SK-N-SH (cell line): ENCODE measurements around the gene ZFPL1. TPM values are rescaled to one million over a fixed set of nuclear protein-coding genes. Genes with fewer than 3 reads are reported as not detected.
A peak's percentile ranks its signal among the peaks of the same experiment; 100 is the strongest.

Experiments used
- CTCF ChIA-PET: fragments of 300-600, 350-600 bp; formaldehyde crosslinking; extraction: SDS; loops from one replicate; lab custom pipeline; 2021; lab: Yijun Ruan, JAX
- POLR2A ChIA-PET: fragments of 350-600 bp; sonication (Branson Sonifier 250); formaldehyde crosslinking; extraction: SDS; loops from one replicate; lab custom pipeline; 2020; ENCODE audit warnings: antibody characterized with exemption, inconsistent platforms; lab: Yijun Ruan, JAX
- DNase-seq: peaks from one replicate; pipeline ENCODE4 v3.0.0; 2012
- H2AFZ ChIP-seq: fragments of 200-600 bp; sonication (generic); 2 replicates; pipeline ENCODE4 v1.8.1; 2016; ENCODE audit warnings: antibody characterized with exemption, mild to moderate bottlenecking, low read depth
- H3F3A ChIP-seq: fragments of 200-600 bp; sonication (generic); replicated peaks from 2 replicates; pipeline ENCODE3; 2016; ENCODE audit warnings: antibody characterized with exemption, mild to moderate bottlenecking; ENCODE audit not compliant: insufficient read depth
- H3K27ac ChIP-seq, 2 experiments: fragments of 200-500 bp in 1 of 2; fragments of 200-600 bp in 1 of 2; sonication (Bioruptor generic) in 1 of 2; sonication (generic), shearing (Covaris generic) in 1 of 2; 2 replicates each; pipeline versions ENCODE4 v1.5.1 to v1.6.1; 2014 to 2016; ENCODE audit warnings: low read depth in 2 of 2, inconsistent platforms in 1 of 2, low read length in 1 of 2, mild to moderate bottlenecking in 1 of 2, mixed read lengths in 1 of 2
- H3K27me3 ChIP-seq: fragments of 200-600 bp; sonication (generic), shearing (Covaris generic); 2 replicates; pipeline ENCODE4 v1.6.1; 2016; ENCODE audit warnings: mixed run types; ENCODE audit not compliant: insufficient read depth
- H3K36me3 ChIP-seq, 2 experiments: fragments of 200-500 bp in 1 of 2; fragments of 200-600 bp in 1 of 2; sonication (Bioruptor generic) in 1 of 2; sonication (generic) in 1 of 2; replicated peaks in 1 of 2; 2 replicates each; pipeline versions ENCODE3 to v1.5.1; 2014 to 2016; ENCODE audit warnings: low read length in 1 of 2, mild to moderate bottlenecking in 1 of 2; ENCODE audit not compliant: insufficient read depth in 2 of 2, control insufficient read depth in 1 of 2
- H3K4me1 ChIP-seq, 2 experiments: fragments of 200-500 bp in 1 of 2; fragments of 200-600 bp in 1 of 2; sonication (Bioruptor generic) in 1 of 2; sonication (generic), shearing (Covaris generic) in 1 of 2; 2 replicates each; pipeline versions ENCODE4 v1.5.1 to v1.6.1; 2014 to 2016; ENCODE audit warnings: low read depth in 1 of 2, low read length in 1 of 2, mixed run types in 1 of 2; ENCODE audit not compliant: insufficient read depth in 2 of 2, control insufficient read depth in 1 of 2
- H3K4me2 ChIP-seq: fragments of 200-600 bp; sonication (generic), shearing (Covaris generic); 2 replicates; pipeline ENCODE4 v1.6.1; 2017; ENCODE audit warnings: mixed run types
- H3K4me3 ChIP-seq, 2 experiments: fragments of 200-500 bp in 1 of 2; fragments of 200-600 bp in 1 of 2; sonication (Bioruptor generic) in 1 of 2; sonication (generic), shearing (Covaris generic) in 1 of 2; 2 replicates each; pipeline versions ENCODE4 v1.5.1 to v1.8.1; 2014 to 2016; ENCODE audit warnings: low read depth in 2 of 2, inconsistent platforms in 1 of 2, low read length in 1 of 2, mild to moderate bottlenecking in 1 of 2, mixed read lengths in 1 of 2, moderate library complexity in 1 of 2
- H3K79me2 ChIP-seq: fragments of 200-600 bp; sonication (generic); 2 replicates; pipeline ENCODE4 v1.8.1; 2017; ENCODE audit warnings: mild to moderate bottlenecking; ENCODE audit not compliant: insufficient read depth
- H3K9ac ChIP-seq: fragments of 200-600 bp; sonication (generic); 2 replicates; pipeline ENCODE4 v1.6.1; 2017; ENCODE audit warnings: mixed run types
- H3K9me2 ChIP-seq: fragments of 200-600 bp; sonication (generic); 2 replicates; pipeline ENCODE4 v1.6.1; 2017; ENCODE audit warnings: mixed run types
- H3K9me3 ChIP-seq: fragments of 200-600 bp; sonication (generic); 2 replicates; pipeline ENCODE4 v1.6.1; 2017; ENCODE audit warnings: mixed run types, mild to moderate bottlenecking, moderate library complexity
- H4K20me1 ChIP-seq: fragments of 200-600 bp; sonication (generic); 2 replicates; pipeline ENCODE4 v1.6.1; 2017; ENCODE audit warnings: mild to moderate bottlenecking, mixed run types; ENCODE audit not compliant: insufficient read depth
- CHD2 ChIP-seq: fragments of 150-350 bp; IDR thresholded peaks from 2 replicates; pipeline ENCODE4 v1.6.1; 2018; ENCODE audit warnings: low read length; ENCODE audit not compliant: partially characterized antibody
- CTCF ChIP-seq: fragments of 200-600 bp; sonication (generic); IDR thresholded peaks from 2 replicates; pipeline ENCODE4 v1.6.1; 2017; ENCODE audit warnings: antibody characterized with exemption, mild to moderate bottlenecking, moderate library complexity
- FOSL2 ChIP-seq: IDR thresholded peaks from 2 replicates; pipeline ENCODE4 v1.4.0; 2012; ENCODE audit warnings: low read depth, mild to moderate bottlenecking, moderate library complexity, borderline replicate concordance
- FOXJ3 ChIP-seq: sonication (generic); formaldehyde crosslinking; IDR thresholded peaks from 2 replicates; pipeline ENCODE4 v1.5.1; 2020; ENCODE audit warnings: mild to moderate bottlenecking, missing genetic modification reagents
- FOXM1 ChIP-seq: IDR thresholded peaks from 2 replicates; pipeline ENCODE4 v1.4.0; 2012; ENCODE audit warnings: low read depth, mild to moderate bottlenecking
- GATA2 ChIP-seq: sonication (generic); formaldehyde crosslinking; IDR thresholded peaks from 2 replicates; pipeline ENCODE4 v1.5.0; 2020; ENCODE audit warnings: mild to moderate bottlenecking, missing genetic modification reagents
- JUND ChIP-seq: IDR thresholded peaks from 2 replicates; pipeline ENCODE4 v1.4.0; 2012
- MEF2A ChIP-seq: IDR thresholded peaks from 2 replicates; pipeline ENCODE4 v1.4.0; 2012; ENCODE audit warnings: low read depth, borderline replicate concordance
- NFIC ChIP-seq: IDR thresholded peaks from 2 replicates; pipeline ENCODE4 v1.4.0; 2012; ENCODE audit warnings: borderline replicate concordance
- NRF1 ChIP-seq: IDR thresholded peaks from 2 replicates; pipeline ENCODE4 v1.6.1; 2012; ENCODE audit warnings: low read depth, mild to moderate bottlenecking, low read length
- RAD21 ChIP-seq: IDR thresholded peaks from 2 replicates; pipeline ENCODE4 v1.6.1; 2012; ENCODE audit warnings: mild to moderate bottlenecking, low read length
- RCOR1 ChIP-seq: fragments of 150-350 bp; IDR thresholded peaks from 2 replicates; pipeline ENCODE4 v1.6.1; 2017; ENCODE audit warnings: antibody characterized with exemption, low read length
- REST ChIP-seq: IDR thresholded peaks from 2 replicates; pipeline ENCODE4 v1.6.1; 2012; ENCODE audit warnings: mild to moderate bottlenecking, low read depth, low read length, moderate library complexity
- RFX5 ChIP-seq: IDR thresholded peaks from 2 replicates; pipeline ENCODE4 v1.6.1; 2012; ENCODE audit warnings: mild to moderate bottlenecking, improper control_type of control experiment, low read length
- RXRA ChIP-seq: IDR thresholded peaks from 2 replicates; pipeline ENCODE4 v1.4.0; 2012; ENCODE audit warnings: low read depth, mild to moderate bottlenecking, borderline replicate concordance
- SIN3A ChIP-seq: IDR thresholded peaks from 2 replicates; pipeline ENCODE4 v1.6.1; 2012; ENCODE audit warnings: low read depth, mild to moderate bottlenecking, low read length, moderate library complexity, borderline replicate concordance
- TAF1 ChIP-seq: IDR thresholded peaks from 2 replicates; pipeline ENCODE4 v1.6.1; 2012; ENCODE audit warnings: low read depth, mild to moderate bottlenecking, low read length, moderate library complexity, borderline replicate concordance
- TCF12 ChIP-seq: IDR thresholded peaks from 2 replicates; pipeline ENCODE4 v1.4.0; 2012
- TEAD4 ChIP-seq: IDR thresholded peaks from 2 replicates; pipeline ENCODE4 v1.4.0; 2012; ENCODE audit warnings: mild to moderate bottlenecking, borderline replicate concordance; ENCODE audit not compliant: insufficient read depth
- YY1 ChIP-seq: IDR thresholded peaks from 2 replicates; pipeline ENCODE4 v1.4.0; 2012; ENCODE audit warnings: low read depth, mild to moderate bottlenecking
- WGBS: methylation state at CpG from one replicate; pipeline ENCODE4 v1.1.6; 2017; ENCODE audit warnings: low lambda C conversion rate; 5-methylcytosine and 5-hydroxymethylcytosine counted together
- polyA plus RNA-seq, 3 experiments: library from polyadenylated mRNA; depleted of rRNA; stranded (reverse); fragments of >200 nt; gene quantifications; 2 replicates each; pipeline ENCODE4 v1.2.3, GENCODE V29; 2012
- TF ChIP-seq, protein P1 (sequence below): IDR thresholded peaks from 2 replicates; pipeline ENCODE4 v1.4.0; 2012; ENCODE audit warnings: low read depth, borderline replicate concordance
- TF ChIP-seq, protein P2 (sequence below): fragments of 150-350 bp; IDR thresholded peaks from 2 replicates; pipeline ENCODE4 v1.6.1; 2017; ENCODE audit warnings: antibody characterized with exemption, low read length, low read depth, borderline replicate concordance

ZFPL1 gene
- polyA plus RNA-seq, 1 of the 3 experiments (the other 2 are of a cell fraction): 75.9 TPM

DNA sequence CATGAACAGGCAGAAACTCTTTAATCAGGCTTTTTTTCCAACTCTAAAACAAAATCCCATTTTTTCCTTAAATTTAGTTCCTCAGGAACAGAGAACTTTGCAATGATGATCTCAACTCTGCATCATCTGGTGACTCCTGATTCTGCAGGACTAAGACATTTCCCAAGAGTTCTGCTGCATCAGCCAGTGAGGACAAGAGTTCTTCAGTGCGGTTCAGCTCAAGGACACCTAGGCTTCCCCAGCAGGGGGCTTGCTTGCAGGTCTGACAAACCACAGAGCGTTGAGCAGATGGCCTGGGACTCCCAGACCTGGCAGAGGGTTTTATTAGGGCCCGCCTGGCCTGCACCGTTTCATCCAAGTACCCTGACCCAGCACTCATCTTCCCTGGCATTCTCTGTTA, 6.6 kb upstream of the ZFPL1 start:
- Histone ChIP-seq H3K4me1 (no peaks in the 10 kb centered on the region; a peak in 1 of 4 replicates), H3F3A (peaks cover 13% of the 10 kb centered on the region), H3K9ac (no peak overlapping the region), H3K36me3 (peaks cover 0 to 10% of the 10 kb centered on the region in 2 experiments), H3K4me3 (no peak overlapping the region), H3K27me3 (no peaks in the 10 kb centered on the region), H3K9me2 (no peaks in the 10 kb centered on the region), H3K9me3 (no peaks in the 10 kb centered on the region), H2AFZ (no peak overlapping the region), H4K20me1 (no peaks in the 10 kb centered on the region; the same call in 1 of the 2 replicates), H3K27ac (no peak overlapping the region), H3K4me2 (no peak overlapping the region), H3K79me2 (peaks cover 51% of the 10 kb centered on the region)
- DNase-seq: peak; percentile 27
- POLR2A ChIA-PET: no interaction called here
- no peak for TF ChIP-seq TAF1
- no peak for TF ChIP-seq MEF2A
- CTCF ChIA-PET: interaction anchor here (1.2 to 1.6 kb wide), 4 partner anchors 8 to 233 kb away, joined by 3 to 6 read pairs (median 4); partner anchors contain the start of genes ARL2 and CDC42BPG
- 85% methylated on average over 4 of the region's 4 CpGs for WGBS

- H3K9me2 ChIP-seq: no peaks in the 10 kb centered on the region
- peaks cover 58% of the 10 kb centered on the region for H3K79me2 ChIP-seq
- no peak overlapping the region for H3K4me2 ChIP-seq
- H3K4me3 ChIP-seq: no peak overlapping the region; a peak in 1 of 4 replicates
- no peak overlapping the region for H3K27ac ChIP-seq
- peaks cover 0 to 7% of the 10 kb centered on the region in 2 experiments; a peak in 2 of 4 replicates for H3K4me1 ChIP-seq
- peaks cover 0 to 10% of the 10 kb centered on the region in 2 experiments for H3K36me3 ChIP-seq
- no peaks in the 10 kb centered on the region for H3K27me3 ChIP-seq
- H3K9me3 ChIP-seq: no peaks in the 10 kb centered on the region
- 77% methylated on average over 2 of the region's 3 CpGs for WGBS
- peak; percentile 68 for DNase-seq
- CTCF ChIA-PET: interaction anchor here (0.9 to 1.6 kb wide), 4 partner anchors 8 to 234 kb away, joined by 3 to 6 read pairs (median 4); partner anchors contain the start of genes ARL2 and CDC42BPG
- H3F3A ChIP-seq: peaks cover 13% of the 10 kb centered on the region
- H2AFZ ChIP-seq: no peak overlapping the region; the same call in 1 of the 2 replicates
- no peaks in the 10 kb centered on the region; the same call in 1 of the 2 replicates for H4K20me1 ChIP-seq
- POLR2A ChIA-PET: no interaction called here
- H3K9ac ChIP-seq: no peak overlapping the region
- no peak for TF ChIP-seq TEAD4
- no peak for TF ChIP-seq TCF12
- TF ChIP-seq TAF1: no peak
- no peak for TF ChIP-seq JUND
- TF ChIP-seq FOSL2: no peak
- TF ChIP-seq, protein P1, sequence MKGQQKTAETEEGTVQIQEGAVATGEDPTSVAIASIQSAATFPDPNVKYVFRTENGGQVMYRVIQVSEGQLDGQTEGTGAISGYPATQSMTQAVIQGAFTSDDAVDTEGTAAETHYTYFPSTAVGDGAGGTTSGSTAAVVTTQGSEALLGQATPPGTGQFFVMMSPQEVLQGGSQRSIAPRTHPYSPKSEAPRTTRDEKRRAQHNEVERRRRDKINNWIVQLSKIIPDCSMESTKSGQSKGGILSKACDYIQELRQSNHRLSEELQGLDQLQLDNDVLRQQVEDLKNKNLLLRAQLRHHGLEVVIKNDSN: no peak
- TF ChIP-seq REST: no peak
- no peak for TF ChIP-seq RCOR1
- no peak for TF ChIP-seq GATA2
- TF ChIP-seq FOXJ3 (CRISPR knock-in tag): no peak
- peak; percentile 55 for TF ChIP-seq RAD21
- TF ChIP-seq NFIC: no peak
- TF ChIP-seq RXRA: no peak
- no peak for TF ChIP-seq SIN3A
- TF ChIP-seq RFX5: no peak
- no peak for TF ChIP-seq CHD2
- TF ChIP-seq FOXM1: no peak
- TF ChIP-seq NRF1: no peak
- TF ChIP-seq, protein P2, sequence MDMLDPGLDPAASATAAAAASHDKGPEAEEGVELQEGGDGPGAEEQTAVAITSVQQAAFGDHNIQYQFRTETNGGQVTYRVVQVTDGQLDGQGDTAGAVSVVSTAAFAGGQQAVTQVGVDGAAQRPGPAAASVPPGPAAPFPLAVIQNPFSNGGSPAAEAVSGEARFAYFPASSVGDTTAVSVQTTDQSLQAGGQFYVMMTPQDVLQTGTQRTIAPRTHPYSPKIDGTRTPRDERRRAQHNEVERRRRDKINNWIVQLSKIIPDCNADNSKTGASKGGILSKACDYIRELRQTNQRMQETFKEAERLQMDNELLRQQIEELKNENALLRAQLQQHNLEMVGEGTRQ: no peak
- TF ChIP-seq YY1: no peak
- peak; percentile 64 for TF ChIP-seq CTCF
Observed at GRCh38 chr11:65078151-65078550, 5.9 kb upstream of the ZFPL1 start.
